ENCODE results near the gene PINLYP.

The PINLYP gene

GRCh38 chr19:43548706-43549105, 26.9 kb upstream of the PINLYP start:
- DNase-seq (ENCODE audit: low spot score) = no peak

GRCh38 chr19:43551399-43552197, 24.0 kb upstream of the PINLYP start:
- DNase-seq (ENCODE audit: low spot score) = no peak

- no peak for DNase-seq (ENCODE audit: low spot score)
Observed at GRCh38 chr19:43552198-43552450, 23.5 kb upstream of the PINLYP start.

- no peak for DNase-seq (ENCODE audit: low spot score)
Observed at GRCh38 chr19:43552616-43553015, 23.0 kb upstream of the PINLYP start.

GRCh38 chr19:43553656-43554055, 21.9 kb upstream of the PINLYP start:
- no peak for DNase-seq (ENCODE audit: low spot score)

GRCh38 chr19:43554317-43554895, 21.2 kb upstream of the PINLYP start:
- no peak for DNase-seq (ENCODE audit: low spot score)

- DNase-seq (ENCODE audit: low spot score) = peak; percentile 91
Observed at GRCh38 chr19:43555185-43555770, 20.3 kb upstream of the PINLYP start.

GRCh38 chr19:43560687-43561086, 14.9 kb upstream of the PINLYP start:
- DNase-seq (ENCODE audit: low spot score) = no peak

- DNase-seq (ENCODE audit: low spot score) = no peak
Observed at GRCh38 chr19:43561139-43561970, 14.2 kb upstream of the PINLYP start.

GRCh38 chr19:43562226-43562697, 13.3 kb upstream of the PINLYP start:
- DNase-seq (ENCODE audit: low spot score) = no peak

- DNase-seq (ENCODE audit: low spot score) = peak; percentile 91
Observed at GRCh38 chr19:43562698-43563241, 12.8 kb upstream of the PINLYP start.

GRCh38 chr19:43563816-43564457, 11.7 kb upstream of the PINLYP start:
- DNase-seq (ENCODE audit: low spot score) = no peak

- no peak for DNase-seq (ENCODE audit: low spot score)
Observed at GRCh38 chr19:43564800-43565199, 10.8 kb upstream of the PINLYP start.

GRCh38 chr19:43569657-43570056, 5.9 kb upstream of the PINLYP start:
- no peak for DNase-seq (ENCODE audit: low spot score)

GRCh38 chr19:43570174-43570791, 5.3 kb upstream of the PINLYP start:
- DNase-seq (ENCODE audit: low spot score) = no peak

- DNase-seq (ENCODE audit: low spot score) = no peak
Observed at GRCh38 chr19:43572171-43572588, 3.4 kb upstream of the PINLYP start.

GRCh38 chr19:43574424-43575155, 1.0 kb upstream of the PINLYP start:
- no peak for DNase-seq (ENCODE audit: low spot score)

GRCh38 chr19:43575955-43576878, 616 bp downstream of the PINLYP start:
- DNase-seq (ENCODE audit: low spot score) = no peak

GRCh38 chr19:43578787-43579186, 3.2 kb downstream of the PINLYP start:
- no peak for DNase-seq (ENCODE audit: low spot score)

- no peak for DNase-seq (ENCODE audit: low spot score)
Observed at GRCh38 chr19:43581467-43581866, 5.9 kb downstream of the PINLYP start.

Data from CD4-positive, alpha-beta T cell treated with Interleukin-2 at 100 ng/mL for 4 hours (primary cell).